Measurements from ENCODE around the gene BNIP5.

DNA sequence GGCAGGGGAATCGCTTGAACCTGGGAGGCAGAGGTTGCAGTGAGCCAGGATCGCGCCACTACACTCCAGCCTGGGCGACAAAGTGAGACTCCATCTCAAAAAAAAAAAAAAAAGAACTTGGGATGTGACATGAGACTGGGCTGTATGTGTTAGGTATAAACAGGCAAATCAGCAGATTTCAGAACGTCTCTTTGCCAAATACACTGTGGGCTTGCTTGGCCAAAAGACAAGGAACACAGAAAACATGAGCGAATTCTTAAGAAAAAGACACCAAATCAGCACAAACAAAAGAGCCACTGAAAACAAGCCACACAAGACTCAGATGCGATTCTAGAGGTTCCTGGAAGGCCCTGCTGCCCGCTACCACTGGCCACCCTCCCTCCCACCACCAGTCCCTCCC lies 38.3 kb upstream of the BNIP5 start:
- TF ChIP-seq, protein P1, sequence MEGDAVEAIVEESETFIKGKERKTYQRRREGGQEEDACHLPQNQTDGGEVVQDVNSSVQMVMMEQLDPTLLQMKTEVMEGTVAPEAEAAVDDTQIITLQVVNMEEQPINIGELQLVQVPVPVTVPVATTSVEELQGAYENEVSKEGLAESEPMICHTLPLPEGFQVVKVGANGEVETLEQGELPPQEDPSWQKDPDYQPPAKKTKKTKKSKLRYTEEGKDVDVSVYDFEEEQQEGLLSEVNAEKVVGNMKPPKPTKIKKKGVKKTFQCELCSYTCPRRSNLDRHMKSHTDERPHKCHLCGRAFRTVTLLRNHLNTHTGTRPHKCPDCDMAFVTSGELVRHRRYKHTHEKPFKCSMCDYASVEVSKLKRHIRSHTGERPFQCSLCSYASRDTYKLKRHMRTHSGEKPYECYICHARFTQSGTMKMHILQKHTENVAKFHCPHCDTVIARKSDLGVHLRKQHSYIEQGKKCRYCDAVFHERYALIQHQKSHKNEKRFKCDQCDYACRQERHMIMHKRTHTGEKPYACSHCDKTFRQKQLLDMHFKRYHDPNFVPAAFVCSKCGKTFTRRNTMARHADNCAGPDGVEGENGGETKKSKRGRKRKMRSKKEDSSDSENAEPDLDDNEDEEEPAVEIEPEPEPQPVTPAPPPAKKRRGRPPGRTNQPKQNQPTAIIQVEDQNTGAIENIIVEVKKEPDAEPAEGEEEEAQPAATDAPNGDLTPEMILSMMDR (conservative IDR thresholded peaks at IDR 0.05; ENCODE audit: low read depth, low read length): no peak
- TF ChIP-seq EZH2 (IDR thresholded peaks at IDR 0.05; ENCODE audit: borderline replicate concordance, low read depth, low read length, poor library complexity, severe bottlenecking): no peak
